Caco-2 (cell line): Measurements from ENCODE around the gene TBC1D3K. TPM values are rescaled to one million over a fixed set of nuclear protein-coding genes. Genes with fewer than 3 reads are reported as not detected.
A peak's percentile ranks its signal among the peaks of the same experiment; 100 is the strongest.
"Not testable (repeated sequence)": the region's sequence is repeated elsewhere in the genome, so short reads cannot be mapped to it uniquely, and the experiment has no call there.

ENCODE experiments used
- BruUV-seq: library from RNA; stranded (reverse); fragments of 400-500 nt; replicated peaks from 2 replicates; lab custom pipeline; 2021; lab: Mats Ljungman, UMichigan
- CTCF ChIA-PET: fragments of 300-600 bp; sonication (Branson Sonifier 250); formaldehyde crosslinking; loops from one replicate; lab custom pipeline; 2022; ENCODE audit warnings: antibody characterized with exemption; lab: Charles Lee
- POLR2A ChIA-PET: fragments of 300-600 bp; sonication (Branson Sonifier 250); formaldehyde crosslinking; loops from one replicate; lab custom pipeline; 2022; ENCODE audit warnings: antibody characterized with exemption; lab: Charles Lee
- DNase-seq, 2 experiments: peaks; one replicate each; pipeline versions ENCODE4 v3.0.0 to v3.0.0-alpha.2; 2020 to 2022
- H3K27me3 ChIP-seq: replicated peaks from 2 replicates; pipeline ENCODE4 v1.6.0; 2011; ENCODE audit warnings: low read length; ENCODE audit not compliant: control insufficient read depth, insufficient read depth
- H3K36me3 ChIP-seq: 2 replicates; pipeline ENCODE4 v1.5.1; 2011; ENCODE audit warnings: low read length; ENCODE audit not compliant: control insufficient read depth, insufficient read depth
- H3K4me1 ChIP-seq: fragments of 250-450 bp; sonication (Bioruptor Pico); 2 replicates; pipeline ENCODE4 v1.5.1; 2020; ENCODE audit warnings: mild to moderate bottlenecking
- H3K4me3 ChIP-seq: 2 replicates; pipeline ENCODE4 v1.5.1; 2011; ENCODE audit warnings: low read depth, mild to moderate bottlenecking, control low read depth, low read length
- H3K9me3 ChIP-seq: fragments of 250-450 bp; sonication (Bioruptor Pico); 2 replicates; pipeline ENCODE4 v1.5.1; 2020; ENCODE audit warnings: mild to moderate bottlenecking, moderate library complexity
- H3K27ac Mint-ChIP-seq: one replicate; pipeline ENCODE4 v1.8.0; 2022; ENCODE audit warnings: mixed read lengths; ENCODE audit not compliant: unreplicated experiment
- H3K27me3 Mint-ChIP-seq: one replicate; pipeline ENCODE4 v1.8.0; 2022; ENCODE audit warnings: mixed read lengths; ENCODE audit not compliant: insufficient read depth, unreplicated experiment
- H3K36me3 Mint-ChIP-seq: one replicate; pipeline ENCODE4 v1.8.0; 2022; ENCODE audit warnings: mild to moderate bottlenecking, mixed read lengths; ENCODE audit not compliant: insufficient read depth, unreplicated experiment
- H3K4me1 Mint-ChIP-seq: one replicate; pipeline ENCODE4 v1.8.0; 2022; ENCODE audit warnings: low read depth, mixed read lengths; ENCODE audit not compliant: unreplicated experiment
- H3K4me3 Mint-ChIP-seq: one replicate; pipeline ENCODE4 v1.8.0; 2022; ENCODE audit warnings: mild to moderate bottlenecking, moderate library complexity, mixed read lengths; ENCODE audit not compliant: unreplicated experiment
- H3K9me3 Mint-ChIP-seq: one replicate; pipeline ENCODE4 v1.8.0; 2022; ENCODE audit warnings: mixed read lengths; ENCODE audit not compliant: unreplicated experiment
- CTCF ChIP-seq, 2 experiments: fragments of 200-600 bp in 1 of 2; IDR thresholded peaks; 1 replicate in 1 of 2; 2 replicates in 1 of 2; pipeline versions ENCODE4 v1.5.1 to v1.8.0; 2011 to 2022; ENCODE audit warnings: antibody characterized with exemption in 1 of 2, control low read depth in 1 of 2, inconsistent platforms in 1 of 2, low read depth in 1 of 2, low read length in 1 of 2, mild to moderate bottlenecking in 1 of 2, moderate library complexity in 1 of 2; ENCODE audit not compliant: insufficient read depth in 1 of 2, severe bottlenecking in 1 of 2, unreplicated experiment in 1 of 2
- intact Hi-C: fragments of 100-400 bp; cut with micrococcal nuclease; formaldehyde crosslinking; loops from one replicate; pipeline ENCODE4 v1.10.0; 2022; ENCODE audit not compliant: unreplicated experiment
- total RNA-seq: library from RNA; stranded (reverse); gene quantifications from 2 replicates; pipeline ENCODE4 v1.2.3, GENCODE V29; 2022

TBC1D3K gene
- total RNA-seq, 1 experiment from 2014 or later, result not detected

DNA sequence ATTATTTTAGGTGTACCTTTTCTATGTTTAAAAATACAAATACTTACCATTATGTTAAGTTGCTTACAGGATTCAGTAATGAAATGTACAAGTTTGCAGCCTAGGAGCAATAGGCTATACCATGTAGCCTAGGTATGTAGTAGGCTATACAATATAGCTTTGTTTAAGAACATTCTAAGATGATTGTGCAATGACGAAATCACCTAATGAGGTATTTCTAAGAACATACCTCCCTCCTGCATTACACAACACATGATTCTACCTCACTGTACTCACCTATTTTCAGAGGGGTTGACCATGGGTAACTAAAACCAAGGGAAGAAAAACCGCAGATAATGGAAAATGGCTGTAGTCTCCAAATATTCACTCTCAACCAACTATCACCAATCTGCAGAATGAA is 35.3 kb upstream of the TBC1D3K start:
- Mint-ChIP-seq H3K9me3 (peaks cover 15% of the 10 kb centered on the region), H3K4me1 (peaks cover 9% of the 10 kb centered on the region), H3K36me3 (no peaks in the 10 kb centered on the region), H3K4me3 (no peak overlapping the region), H3K27ac (no peak overlapping the region), H3K27me3 (no peaks in the 10 kb centered on the region)
- H3K4me3 ChIP-seq, result no peak overlapping the region
- ChIA-PET POLR2A (no interaction called here), CTCF (no interaction called here)
- no peaks in the 10 kb centered on the region for H3K4me1 ChIP-seq
- peak in 1 of 2 experiments; percentile 7 for DNase-seq
- no TSS peak for BruUV-seq
- TF ChIP-seq CTCF (IDR thresholded peaks at IDR 0.05; ENCODE audit: insufficient read depth in 1 of 2, low read depth in 1 of 2, low read length in 1 of 2, severe bottlenecking in 1 of 2, unreplicated experiment in 1 of 2), result no peak
- H3K36me3 ChIP-seq, result no peaks in the 10 kb centered on the region
- no peaks in the 10 kb centered on the region for H3K27me3 ChIP-seq
- intact Hi-C loops, result no loop called here
- no peaks in the 10 kb centered on the region for H3K9me3 ChIP-seq

DNA sequence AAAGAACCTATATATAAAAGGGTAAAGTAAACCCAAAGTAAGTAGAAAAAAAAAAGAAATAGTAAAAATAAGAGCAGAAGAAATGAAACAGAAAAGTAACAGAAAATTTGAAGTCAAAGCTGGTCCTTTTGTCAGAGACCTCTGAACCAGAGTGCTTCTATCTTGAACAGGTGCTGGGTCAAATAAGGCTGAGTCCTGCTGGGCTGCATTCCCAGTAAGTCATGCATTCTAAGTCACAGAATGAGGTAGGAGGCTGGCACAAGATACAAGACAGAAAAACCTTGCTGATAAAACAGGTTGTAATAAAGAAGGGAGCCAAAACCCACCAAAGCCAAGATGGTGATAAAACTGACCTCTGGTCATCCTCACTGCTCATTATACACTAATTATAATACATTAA is 27.3 kb upstream of the TBC1D3K start:
- POLR2A ChIA-PET, H3K9me3 ChIP-seq, H3K27ac Mint-ChIP-seq, H3K4me1 ChIP-seq, H3K4me1 Mint-ChIP-seq, H3K4me3 ChIP-seq, H3K4me3 Mint-ChIP-seq, H3K27me3 Mint-ChIP-seq, CTCF ChIA-PET, H3K27me3 ChIP-seq, H3K36me3 Mint-ChIP-seq, H3K36me3 ChIP-seq, BruUV-seq, intact Hi-C loops, DNase-seq, H3K9me3 Mint-ChIP-seq: not testable (repeated sequence)

Other genes starting within 250 kb of the TBC1D3K start
- gene HNF1B, start 179.4 kb upstream of the TBC1D3K start, total RNA-seq, result 36.9 TPM in 2 replicates
- gene TBC1D3L, start 64.6 kb downstream of the TBC1D3K start, total RNA-seq, result 15.7 and 20.0 TPM in 2 replicates
- gene TBC1D3D, start 79.6 kb downstream of the TBC1D3K start, total RNA-seq, result 0.30 and 0.86 TPM in 2 replicates
- not detected in 2 replicates for gene TBC1D3C, start 144.2 kb downstream of the TBC1D3K start, total RNA-seq
- gene TBC1D3E, start 203.5 kb downstream of the TBC1D3K start, total RNA-seq, result not detected in 2 replicates